Smooth muscle cell of the umbilical artery (primary cell): ENCODE measurements around the gene STAT4. TPM values are rescaled to one million over a fixed set of nuclear protein-coding genes. Genes with fewer than 3 reads are reported as not detected.

ENCODE experiments used
- total RNA-seq: library from RNA; depleted of rRNA; stranded (reverse); fragments of >200 nt; gene quantifications from 2 replicates; pipeline ENCODE4 v1.2.3, GENCODE V29; 2014

STAT4 gene
- total RNA-seq, result 1.5 and 2.8 TPM in 2 replicates

GRCh38 chr2:191150600-191151330 lies at the start of gene STAT4:
STAT4 (minus strand) TSS chr2:191150994; CDS start chr2:191148203, 2,791 bp downstream.

GRCh38 chr2:191013932-191014652 lies 136.7 kb downstream of the STAT4 start, which contains the start of gene STAT1:
STAT1 (minus strand) TSS chr2:191014171; CDS start chr2:191010003, 4,168 bp downstream.

Other genes with a start within 250 kb of the STAT4 start
- gene STAT1, start 136.8 kb downstream of the STAT4 start, total RNA-seq, result 75.5 and 91.8 TPM in 2 replicates
- 87.3 and 126 TPM in 2 replicates for gene MYO1B, start 94.4 kb upstream of the STAT4 start, total RNA-seq